Measurements from ENCODE around the gene KDM4B.

Gene KDM4B

GRCh38 chr19:4984438-4984990 is 15.6 kb downstream of the KDM4B start:
- DNase-seq (ENCODE audit: low read depth) = no peak

DNA sequence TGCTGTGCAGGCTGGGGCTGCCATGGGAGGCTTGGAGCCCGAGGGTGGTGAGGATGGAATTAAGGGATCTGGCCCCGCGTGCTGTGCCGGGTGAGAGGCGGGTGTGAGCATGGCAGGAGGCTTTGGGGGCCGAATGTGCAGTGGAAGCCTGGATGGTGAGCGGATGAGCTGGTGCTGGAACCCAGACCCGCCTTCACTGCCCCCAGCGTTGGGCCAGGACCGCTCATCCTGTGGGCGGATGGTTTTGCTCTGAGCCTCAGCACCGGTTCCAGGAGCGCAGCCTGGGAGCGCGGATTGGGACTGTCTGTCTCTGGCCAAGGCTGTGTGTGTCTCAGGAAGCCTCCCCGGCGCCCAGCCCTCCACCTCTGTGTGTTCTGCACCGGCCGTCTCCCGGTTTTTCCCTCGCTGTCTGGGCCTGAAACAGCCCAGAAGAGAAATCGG is 16.7 kb downstream of the KDM4B start:
- no peak for DNase-seq (ENCODE audit: low read depth)

DNA sequence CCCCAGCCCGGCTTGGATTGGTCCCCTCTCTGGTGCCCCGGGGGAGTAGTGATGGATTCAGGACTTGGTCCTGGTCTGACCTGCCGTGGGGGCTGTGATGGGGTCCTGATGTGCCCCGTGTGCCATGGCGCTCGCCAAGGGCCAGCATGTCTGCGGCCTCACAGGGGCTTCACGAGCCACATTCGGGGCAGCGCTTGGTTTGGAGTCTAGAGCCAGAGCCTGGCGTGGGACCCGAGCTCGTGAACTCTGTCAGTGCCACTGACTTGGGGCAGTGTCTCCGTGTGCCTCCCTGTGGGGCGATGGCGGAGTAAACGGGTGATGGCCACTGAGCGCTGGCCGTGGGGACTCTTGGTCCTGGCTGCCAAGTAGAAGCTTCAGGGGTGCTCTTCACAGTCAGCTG is 17.1 kb downstream of the KDM4B start:
- no peak for DNase-seq (ENCODE audit: low read depth)

GRCh38 chr19:4986471-4986891 is 17.6 kb downstream of the KDM4B start:
- no peak for DNase-seq (ENCODE audit: low read depth)

GRCh38 chr19:4987256-4987655 is 18.3 kb downstream of the KDM4B start:
- no peak for DNase-seq (ENCODE audit: low read depth)

DNA sequence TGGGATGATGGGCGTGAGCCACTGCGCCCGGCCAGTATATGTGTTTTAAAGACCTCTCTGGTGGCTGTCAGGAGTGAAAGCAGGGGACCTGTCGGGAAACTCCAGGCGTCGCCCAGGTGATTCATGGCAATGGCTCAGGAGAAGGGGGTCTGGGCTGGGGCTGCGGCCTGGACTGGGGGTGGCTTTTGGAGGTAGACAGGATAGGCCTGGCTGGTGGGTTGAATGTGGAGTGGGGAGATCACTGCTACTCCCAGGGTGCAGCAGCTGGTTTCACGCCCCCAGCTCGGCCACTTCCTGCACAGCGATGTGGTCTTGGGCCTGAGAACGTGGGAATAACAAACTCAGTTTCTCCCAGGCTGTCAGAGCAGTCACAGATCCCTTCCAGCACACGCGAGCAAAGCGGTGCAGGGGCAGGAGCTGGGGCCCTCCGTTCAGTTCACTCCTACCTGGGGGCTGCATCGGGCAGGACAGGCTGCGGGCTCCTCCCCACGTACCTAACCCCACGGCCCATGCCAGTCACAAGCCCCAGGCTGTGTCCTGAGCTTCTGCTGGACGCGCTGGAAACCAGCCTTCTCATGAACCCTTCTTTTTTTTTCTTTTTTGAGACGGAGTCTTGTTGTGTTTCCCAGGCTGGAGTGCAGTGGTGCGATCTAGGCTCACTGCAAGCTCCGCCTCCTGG is 18.9 kb downstream of the KDM4B start:
- DNase-seq (ENCODE audit: low read depth) = no peak

GRCh38 chr19:4988770-4989251 is 19.9 kb downstream of the KDM4B start:
- DNase-seq (ENCODE audit: low read depth) = peak; percentile 79

DNA sequence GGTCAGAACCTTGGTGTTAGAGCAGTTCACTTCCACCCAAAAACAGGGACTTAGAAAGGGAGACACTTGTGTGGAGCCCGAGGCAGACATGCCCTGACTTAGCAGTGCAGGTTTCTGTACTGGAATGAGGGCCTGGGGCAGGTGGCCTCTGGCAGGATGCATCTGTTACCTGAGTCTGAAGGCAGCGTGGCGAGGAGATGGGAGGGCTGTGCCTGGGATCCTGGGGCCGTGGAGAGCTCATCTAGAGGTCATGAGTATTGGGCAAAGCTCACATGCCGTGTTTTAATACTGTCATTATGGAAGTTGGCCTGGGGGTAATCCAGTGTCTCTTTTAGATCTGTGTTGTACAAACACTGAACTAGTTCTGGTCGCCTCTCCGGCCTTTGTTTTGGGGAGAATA is 21.4 kb downstream of the KDM4B start:
- no peak for DNase-seq (ENCODE audit: low read depth)

DNA sequence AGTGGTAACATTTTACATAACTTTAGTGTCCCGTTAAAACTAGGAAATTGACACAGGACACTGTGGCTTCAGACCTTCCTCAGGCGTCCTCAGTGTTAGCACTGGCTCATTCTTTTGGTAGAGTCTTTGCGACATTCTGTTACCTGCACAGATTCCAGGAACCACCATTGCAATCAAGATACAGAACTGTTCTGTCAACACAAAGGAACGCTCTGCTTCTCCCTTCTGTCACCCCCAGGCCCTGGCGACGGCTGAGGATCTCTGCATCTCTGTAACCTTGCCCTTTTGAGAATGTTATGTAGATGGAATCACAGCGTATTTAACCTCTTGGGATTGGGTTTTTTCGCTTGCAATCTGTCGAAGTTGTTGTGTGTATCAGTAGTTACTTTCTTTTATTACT is 22.6 kb downstream of the KDM4B start:
- DNase-seq (ENCODE audit: low read depth) = no peak

DNA sequence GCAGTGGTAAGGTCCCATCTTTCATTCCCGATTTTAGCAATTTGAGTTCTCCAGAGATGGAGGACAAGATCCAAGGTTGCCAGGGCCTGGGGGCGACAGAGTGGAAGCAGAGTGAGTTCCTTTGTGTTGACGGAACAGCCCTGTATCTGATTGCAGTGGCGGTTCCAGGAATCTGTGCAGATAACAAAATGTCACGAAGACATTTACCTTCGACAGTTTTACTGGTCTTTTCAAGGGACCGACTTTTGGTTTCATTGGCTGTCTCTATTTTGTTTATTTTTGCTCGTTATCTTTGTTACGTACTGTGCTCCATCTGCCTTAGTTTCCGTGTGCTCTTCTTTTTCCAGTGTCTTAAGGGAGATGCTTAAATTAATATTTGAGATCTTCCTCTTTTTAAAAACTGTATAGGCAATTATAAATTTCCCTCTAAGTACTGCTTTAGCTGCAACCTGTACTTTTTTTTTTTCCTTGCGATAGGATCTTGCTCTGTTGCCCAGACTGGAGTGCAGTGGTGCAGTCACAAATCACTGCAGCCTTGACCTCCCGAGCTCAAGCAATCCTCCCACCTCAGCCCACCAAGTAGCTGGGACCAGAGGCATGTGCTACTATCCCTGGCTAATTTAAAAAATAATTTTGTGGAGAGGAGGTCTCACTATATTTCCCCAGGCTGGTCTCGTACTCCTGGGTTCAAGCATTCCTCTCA is 23.2 kb downstream of the KDM4B start:
- no peak for DNase-seq (ENCODE audit: low read depth)

DNA sequence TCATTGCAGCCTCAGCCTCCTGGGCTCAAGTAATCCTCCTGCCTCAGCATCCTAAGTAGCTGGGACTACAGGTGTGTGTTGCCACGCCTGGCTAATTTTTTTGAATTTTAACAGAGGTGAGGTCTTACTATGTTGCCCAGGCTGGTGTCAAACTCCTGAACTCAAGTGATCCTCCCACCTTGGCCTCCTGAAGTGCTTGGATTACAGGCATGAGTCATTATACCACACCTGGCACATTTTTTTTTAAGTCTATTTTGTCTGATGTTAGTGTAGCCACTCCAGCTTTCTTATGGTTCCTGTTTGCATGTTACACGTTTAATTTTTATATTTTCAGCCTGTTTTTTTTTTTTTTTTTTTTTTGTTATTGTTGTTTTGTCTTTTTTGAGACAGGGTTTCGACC is 24.8 kb downstream of the KDM4B start:
- no peak for DNase-seq (ENCODE audit: low read depth)

DNA sequence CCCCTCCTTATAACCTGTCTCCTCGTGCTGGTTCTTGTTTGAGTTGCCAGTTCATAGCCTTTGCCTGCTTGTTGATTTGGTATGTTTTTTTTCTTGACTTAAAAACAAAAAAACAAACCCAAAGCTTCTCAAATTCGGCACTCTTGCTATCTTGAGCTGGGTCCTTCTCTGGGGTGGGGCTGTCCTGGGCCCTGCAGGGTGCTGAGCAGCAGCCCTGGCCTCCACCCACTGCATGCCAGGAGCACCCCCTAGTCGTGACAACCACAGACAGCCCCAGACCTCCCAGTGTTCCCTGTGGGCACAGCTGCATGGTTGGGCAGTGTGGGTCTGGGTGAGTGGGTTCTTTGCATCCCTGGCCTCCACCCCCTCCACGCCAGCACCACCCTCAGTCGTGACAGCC is 27.8 kb downstream of the KDM4B start:
- no peak for DNase-seq (ENCODE audit: low read depth)

GRCh38 chr19:4997297-4997696 is 28.4 kb downstream of the KDM4B start:
- no peak for DNase-seq (ENCODE audit: low read depth)

GRCh38 chr19:5000120-5000611 is 31.3 kb downstream of the KDM4B start:
- DNase-seq (ENCODE audit: low read depth) = no peak

DNA sequence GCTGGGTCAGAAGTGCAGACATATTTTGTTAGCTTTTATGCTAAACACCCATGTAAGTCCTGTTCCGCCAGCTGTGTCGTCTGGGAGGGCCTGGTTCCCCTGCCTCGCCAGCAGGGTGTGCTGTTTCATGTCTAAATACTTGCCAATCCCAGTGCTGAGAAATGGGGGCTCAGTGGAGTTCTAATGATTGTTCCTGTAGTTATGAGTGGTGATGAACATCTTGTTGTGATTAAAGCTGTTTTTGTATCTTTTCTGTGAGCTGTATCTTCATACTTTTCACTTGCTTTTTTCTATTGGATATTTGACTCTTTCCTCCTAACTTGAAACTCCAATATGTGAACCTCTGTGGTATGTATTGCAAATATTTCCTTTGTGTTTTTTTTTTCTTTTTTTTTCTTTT is 32.7 kb downstream of the KDM4B start:
- DNase-seq (ENCODE audit: low read depth) = peak; percentile 40

GRCh38 chr19:5002143-5002542 is 33.2 kb downstream of the KDM4B start:
- DNase-seq (ENCODE audit: low read depth) = no peak

DNA sequence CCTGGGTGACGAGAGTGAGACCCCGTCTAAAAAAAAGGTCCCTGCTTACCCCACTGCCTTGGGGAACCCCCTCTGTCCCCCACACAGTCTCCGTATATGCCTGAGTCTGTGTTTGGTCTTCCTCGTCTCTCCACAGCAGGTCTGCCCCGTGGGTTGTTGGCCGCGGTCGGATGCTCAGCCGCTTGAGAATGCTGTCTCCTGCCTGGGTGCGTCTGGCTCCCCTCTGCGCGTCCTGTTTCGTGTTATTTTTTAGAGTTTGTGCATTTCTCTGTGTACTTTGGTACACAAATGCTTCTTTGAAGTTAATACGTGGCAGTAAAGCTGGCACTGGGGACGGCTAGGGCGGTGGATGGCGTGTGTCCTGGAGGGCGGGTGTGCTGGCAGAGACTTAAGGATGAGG is 34.9 kb downstream of the KDM4B start:
- DNase-seq (ENCODE audit: low read depth) = no peak

DNA sequence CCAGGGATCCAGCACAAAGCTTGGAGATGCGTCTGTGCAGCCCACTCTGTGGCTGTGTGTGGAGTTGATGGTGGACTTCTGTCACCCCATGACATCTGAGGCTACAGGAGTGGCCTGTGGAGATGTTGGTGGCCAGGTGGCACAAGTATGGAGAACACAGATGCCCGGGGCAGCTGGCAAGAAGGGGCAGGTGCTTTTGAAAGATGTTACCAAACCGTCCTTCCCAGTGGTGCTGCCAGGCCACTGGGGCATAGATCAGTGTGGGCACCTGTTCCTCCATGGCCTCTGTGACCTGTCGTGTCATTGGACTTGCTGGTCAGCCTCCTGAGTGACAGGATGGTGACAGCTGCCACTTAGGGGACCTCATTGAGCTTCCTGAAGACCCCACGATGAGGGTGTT is 36.2 kb downstream of the KDM4B start:
- no peak for DNase-seq (ENCODE audit: low read depth)

- DNase-seq (ENCODE audit: low read depth) = no peak
These were observed 37.3 kb downstream of the KDM4B start for GRCh38 chr19:5006201-5006600.

DNA sequence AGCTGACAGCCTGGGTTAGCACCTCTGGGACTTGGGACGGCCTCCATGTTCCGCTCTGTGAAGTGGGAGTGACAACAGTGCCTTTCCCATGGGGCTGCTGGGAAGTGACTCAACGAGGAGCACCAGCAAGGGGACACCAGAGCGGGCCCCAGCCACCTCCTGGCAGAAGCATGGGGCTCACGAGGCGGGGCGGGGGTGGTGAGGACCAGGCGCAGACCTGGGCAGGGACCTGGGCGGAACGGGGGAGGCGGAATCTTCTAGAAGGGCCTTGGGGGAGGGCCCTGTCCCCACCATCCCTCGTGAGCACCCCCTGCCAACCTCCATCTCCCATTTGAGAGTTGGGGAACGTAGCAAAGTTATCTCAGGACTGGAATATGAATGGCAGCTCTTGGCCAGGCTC is 37.9 kb downstream of the KDM4B start:
- DNase-seq (ENCODE audit: low read depth) = no peak

DNA sequence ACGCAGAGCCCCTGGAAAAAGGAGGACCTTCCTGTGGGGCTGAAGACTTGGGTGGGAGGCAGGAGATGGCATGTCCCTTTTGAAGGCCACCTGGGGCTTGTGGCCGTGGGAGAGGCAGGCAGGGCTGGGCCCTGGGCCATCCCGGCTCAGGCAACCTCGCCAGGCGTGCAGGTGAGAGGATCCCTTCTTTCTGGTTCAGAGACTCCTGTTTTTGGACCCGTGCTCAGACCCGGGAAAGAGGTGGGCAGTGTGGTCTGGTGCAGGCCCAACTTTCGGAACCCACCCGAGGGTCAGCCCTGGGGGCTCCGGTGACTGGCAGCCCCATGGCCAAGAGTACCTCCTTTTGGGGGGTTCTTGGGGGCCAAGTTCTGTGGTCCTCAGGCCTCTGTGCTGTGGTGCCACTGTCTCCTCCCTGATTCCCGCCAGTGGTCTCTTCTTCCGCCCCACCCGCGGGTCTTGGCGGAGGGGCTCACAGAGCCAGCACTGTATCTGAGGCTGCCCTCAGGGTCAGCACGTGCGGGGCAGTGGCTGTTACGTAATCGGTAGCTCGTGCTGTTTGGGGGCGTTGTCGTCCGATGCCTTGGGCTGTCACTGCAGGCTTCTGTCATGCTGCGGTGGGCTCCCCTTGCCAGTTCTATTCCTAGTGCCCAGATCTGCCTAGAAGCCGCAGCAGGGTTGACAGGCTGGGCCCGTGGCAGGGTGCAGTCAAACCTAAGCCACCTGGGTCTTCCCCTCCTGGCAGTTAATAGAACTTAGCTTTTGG is 42.7 kb downstream of the KDM4B start:
- DNase-seq (ENCODE audit: low read depth) = no peak

DNA sequence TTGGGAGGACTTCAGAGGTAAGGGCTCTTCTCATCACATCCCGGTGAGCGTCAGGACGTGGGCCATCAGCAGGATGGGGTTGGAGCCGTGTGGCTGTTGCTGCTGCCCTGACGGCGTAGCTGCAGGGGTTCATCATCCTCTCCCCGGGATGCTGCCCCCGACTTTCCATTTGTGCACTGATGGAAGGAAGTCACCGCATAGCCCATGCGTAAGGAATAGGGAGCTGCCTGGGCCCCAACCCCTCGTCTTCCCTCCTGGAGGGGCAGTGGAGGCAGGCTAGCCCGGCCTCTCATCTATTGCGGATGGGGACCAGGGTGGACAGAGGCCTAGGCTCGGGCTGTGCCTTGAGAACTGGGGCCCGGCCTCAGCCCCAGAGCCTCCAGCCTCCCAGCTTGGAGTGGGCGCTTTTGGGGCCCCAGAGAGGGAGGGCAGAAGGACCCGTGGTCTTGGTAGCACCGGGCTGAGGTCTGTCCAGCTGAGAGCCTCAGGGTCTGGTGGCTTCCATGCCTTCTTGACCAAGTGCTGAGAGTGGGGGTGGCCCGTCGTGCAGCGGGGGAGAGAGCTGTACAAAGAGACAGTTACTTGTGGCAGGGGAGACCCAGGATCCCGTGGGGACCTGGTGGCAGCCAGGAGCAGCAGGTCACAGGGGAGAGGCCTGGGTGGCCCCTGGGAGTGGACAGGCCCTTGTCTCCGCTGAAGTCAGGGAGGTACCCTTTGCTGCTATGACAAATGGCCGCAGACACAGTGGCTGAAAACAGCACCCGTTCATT is 44.0 kb downstream of the KDM4B start:
- DNase-seq (ENCODE audit: low read depth) = no peak

Measured in GM04504 (cell line).